Fibroblast of pulmonary artery (primary cell): ENCODE measurements around the gene SIK3.
A peak's percentile ranks its signal among the peaks of the same experiment; 100 is the strongest.

Source experiments
- DNase-seq: peaks from one replicate; pipeline ENCODE4 v3.0.0-alpha.2; 2010; ENCODE audit warnings: low read depth
- H3K4me3 ChIP-seq: replicated peaks from 2 replicates; pipeline ENCODE4 v1.5.1; 2011; ENCODE audit warnings: low read depth, mild to moderate bottlenecking, control low read depth, low read length, moderate library complexity
- CTCF ChIP-seq: IDR thresholded peaks from 2 replicates; pipeline ENCODE4 v1.5.1; 2011; ENCODE audit warnings: mild to moderate bottlenecking, control low read depth, low read length, inconsistent platforms; ENCODE audit errors: missing control alignments

SIK3 gene

GRCh38 chr11:117061256-117061655 is 37.0 kb downstream of the SIK3 start:
- no peak overlapping the region for H3K4me3 ChIP-seq
- TF ChIP-seq CTCF = no peak
- DNase-seq = no peak

- TF ChIP-seq CTCF = no peak
- no peak for DNase-seq
- H3K4me3 ChIP-seq = no peak overlapping the region
Measured at GRCh38 chr11:117059611-117060148, 38.5 kb downstream of the SIK3 start.

- DNase-seq = peak; percentile 82
- H3K4me3 ChIP-seq = no peak overlapping the region
- TF ChIP-seq CTCF = no peak
Measured at GRCh38 chr11:117058761-117059261, 39.4 kb downstream of the SIK3 start.

DNA sequence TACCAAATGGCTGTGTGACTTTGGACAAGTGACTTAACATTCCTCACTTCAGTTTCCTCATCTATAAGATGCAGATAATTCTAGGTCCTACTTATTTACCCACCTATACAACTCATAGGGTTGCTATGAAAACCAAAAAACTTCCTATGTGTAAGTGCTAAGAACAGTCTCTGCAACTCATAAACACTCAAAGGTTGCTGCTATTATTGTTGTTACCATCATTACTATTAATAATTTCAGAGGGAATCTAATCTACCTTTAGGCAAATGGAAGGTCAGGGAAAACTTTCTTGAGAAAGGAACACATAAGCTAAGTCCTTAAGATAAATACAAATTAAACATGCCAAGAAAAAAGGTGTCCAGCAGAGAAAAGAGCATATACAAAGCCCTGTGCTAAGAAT is 40.5 kb downstream of the SIK3 start:
- H3K4me3 ChIP-seq = no peak overlapping the region
- DNase-seq = no peak
- no peak for TF ChIP-seq CTCF

GRCh38 chr11:117057317-117057716 is 40.9 kb downstream of the SIK3 start:
- TF ChIP-seq CTCF = no peak
- DNase-seq = no peak
- no peak overlapping the region for H3K4me3 ChIP-seq

GRCh38 chr11:117055469-117055868 is 42.8 kb downstream of the SIK3 start:
- no peak for TF ChIP-seq CTCF
- no peak overlapping the region for H3K4me3 ChIP-seq
- DNase-seq = no peak

DNA sequence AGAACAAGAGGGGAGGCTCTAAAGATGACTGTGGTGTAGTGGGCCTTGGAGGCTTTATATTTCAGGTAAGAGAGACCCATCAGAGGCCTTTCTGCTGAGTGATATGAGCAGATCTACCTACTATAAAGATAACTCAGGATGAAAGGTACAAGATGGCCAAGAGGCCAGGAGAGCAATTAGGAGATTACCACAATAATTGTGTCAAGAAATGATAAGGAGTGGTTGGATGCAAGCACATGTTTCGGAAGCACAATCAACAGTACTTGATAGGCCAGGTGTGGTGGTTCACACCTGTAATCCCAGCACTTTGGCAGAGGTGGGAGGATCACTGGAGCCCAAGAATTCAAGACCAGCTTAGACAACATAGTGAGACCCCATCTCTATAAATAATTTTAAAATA is 43.8 kb downstream of the SIK3 start:
- no peak for TF ChIP-seq CTCF
- DNase-seq = no peak

More for the DNA sequence above, 43.8 kb downstream of the SIK3 start:
- H3K4me3 ChIP-seq = no peak overlapping the region
